ENCODE data around the gene PLS3.
"Not testable (repeated sequence)": the region's sequence is repeated elsewhere in the genome, so short reads cannot be mapped to it uniquely, and the experiment has no call there.

The PLS3 gene

DNA sequence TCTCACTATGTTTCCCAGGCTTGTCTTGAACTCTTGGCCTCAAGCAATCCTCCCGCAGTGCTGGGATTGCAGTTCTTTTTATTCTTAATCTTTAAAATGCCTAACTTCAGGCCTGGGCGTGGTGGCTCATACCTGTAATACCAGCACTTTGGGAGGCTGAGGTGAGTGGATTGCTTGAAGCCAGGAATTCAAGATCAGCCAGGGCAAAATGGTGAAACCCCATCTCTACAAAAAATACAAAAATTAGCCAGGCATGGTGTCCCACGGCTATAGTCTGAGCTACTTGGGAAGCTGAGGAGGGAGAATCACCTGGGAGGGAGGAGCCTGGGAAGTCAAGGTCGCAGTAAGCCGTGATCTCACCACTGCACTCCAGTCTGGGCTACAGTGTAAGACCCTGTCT lies 45.9 kb downstream of the PLS3 start:
- DNase-seq (ENCODE audit: low spot score) = no peak

GRCh38 chrX:115609621-115610020 lies 48.6 kb downstream of the PLS3 start:
- DNase-seq (ENCODE audit: low spot score) = no peak

DNA sequence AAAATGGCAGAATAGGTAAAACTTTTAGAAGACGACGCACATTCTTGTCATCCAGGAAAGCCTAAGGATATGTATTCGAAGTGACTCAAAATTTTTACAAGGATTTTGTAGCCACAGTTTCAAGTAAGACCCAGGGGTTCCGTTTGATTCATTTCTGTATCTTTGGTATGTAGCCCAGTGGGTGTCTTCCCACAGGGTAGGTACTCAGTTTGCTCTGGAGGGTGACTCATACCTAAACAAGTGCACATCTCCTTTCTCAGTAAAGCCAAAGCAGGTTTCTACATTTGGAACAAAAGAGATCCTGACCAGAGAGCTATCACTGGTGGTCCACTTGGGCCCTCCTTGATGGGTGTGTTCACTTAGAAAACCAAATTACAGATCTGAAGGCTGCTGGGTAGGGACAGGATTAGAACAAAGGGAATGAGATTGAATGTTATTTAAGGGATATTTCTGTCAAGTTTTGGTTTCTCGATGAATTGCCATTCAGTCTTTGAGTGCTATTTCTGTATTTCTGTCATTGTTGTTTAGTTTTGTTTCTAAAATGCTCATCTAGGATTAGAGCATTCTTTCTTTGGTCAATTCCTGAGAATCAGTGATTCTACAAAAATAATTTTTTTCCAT lies 56.1 kb downstream of the PLS3 start:
- DNase-seq (ENCODE audit: low spot score) = no peak

DNA sequence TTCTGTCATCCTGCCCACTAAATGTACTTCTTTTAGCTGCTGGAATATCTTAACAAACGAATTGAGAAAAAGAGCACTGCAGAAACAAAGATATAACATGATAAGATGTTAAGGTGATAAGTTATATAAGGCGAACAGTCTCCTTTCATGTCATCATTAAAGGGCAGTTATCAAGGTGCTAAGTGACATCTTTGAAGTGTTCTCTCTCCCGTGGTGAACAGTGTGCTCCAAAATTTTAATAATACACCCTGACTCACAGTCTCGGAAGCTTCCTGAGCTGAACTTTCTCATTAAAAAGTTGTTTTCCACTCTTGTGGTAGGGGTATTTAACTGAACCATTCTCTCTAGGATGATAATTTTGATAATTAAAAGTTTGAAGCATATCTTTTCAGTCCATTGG lies 61.6 kb downstream of the PLS3 start:
- DNase-seq (ENCODE audit: low spot score) = no peak

- no peak for DNase-seq (ENCODE audit: low spot score)
These were observed 63.9 kb downstream of the PLS3 start for GRCh38 chrX:115624916-115625315.

- DNase-seq (ENCODE audit: low spot score) = no peak
These were observed 64.8 kb downstream of the PLS3 start for GRCh38 chrX:115625572-115626301.

DNA sequence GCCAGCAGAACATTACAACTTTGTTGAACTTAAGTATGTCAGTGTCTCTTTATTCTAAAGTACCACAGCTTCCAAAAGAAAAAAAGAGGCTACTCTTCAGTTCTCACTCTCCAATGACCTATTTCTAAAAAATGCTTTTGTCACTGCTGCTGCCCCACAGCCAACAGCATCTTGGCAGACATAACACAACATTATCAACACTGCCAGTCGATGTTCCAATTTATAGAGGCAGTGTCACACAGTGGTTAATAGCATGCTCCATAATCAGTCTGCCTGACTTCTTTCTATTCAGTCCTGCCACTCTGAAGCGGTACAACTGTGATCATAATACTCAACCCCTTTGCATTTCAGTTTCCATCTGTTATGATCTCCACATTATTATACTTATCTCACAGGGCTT lies 69.2 kb downstream of the PLS3 start:
- DNase-seq (ENCODE audit: low spot score) = no peak

DNA sequence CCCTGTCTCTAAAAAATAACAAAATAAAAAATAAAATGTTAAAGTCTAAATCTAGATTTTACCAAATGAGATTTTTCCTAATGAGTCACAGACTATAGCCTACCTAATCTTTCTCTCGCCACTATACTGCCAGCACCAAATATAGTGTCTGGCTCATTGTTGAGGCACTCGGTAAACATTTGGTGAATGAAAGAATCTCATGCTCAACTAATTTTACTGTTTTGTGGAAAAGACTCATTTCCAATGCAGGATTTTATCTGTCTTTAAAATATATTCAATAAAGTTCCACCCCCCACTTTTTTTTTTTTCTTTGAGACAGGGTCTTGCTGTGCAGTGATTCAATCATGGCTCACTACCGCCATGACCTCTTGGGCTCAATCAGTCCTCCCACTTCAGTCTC lies 71.5 kb downstream of the PLS3 start:
- no peak for DNase-seq (ENCODE audit: low spot score)

DNA sequence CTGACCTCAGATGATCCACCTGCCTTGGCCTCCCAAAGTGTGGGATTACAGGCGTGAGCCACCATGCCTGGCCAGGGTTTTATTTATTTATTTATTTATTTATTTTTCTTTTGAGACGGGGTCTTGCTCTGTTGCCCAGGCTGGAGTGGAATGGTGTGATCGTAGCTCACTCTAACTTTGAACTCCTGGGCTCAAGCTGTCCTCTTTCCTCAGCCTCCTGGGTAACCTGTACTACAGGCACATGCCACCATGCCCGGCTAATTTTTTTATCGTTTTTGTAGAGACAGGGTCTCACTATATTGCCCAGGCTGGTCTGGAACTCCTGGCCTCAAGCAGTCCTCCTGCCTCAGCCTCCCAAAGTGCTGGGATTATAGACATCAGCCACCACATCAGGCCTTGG lies 72.4 kb downstream of the PLS3 start:
- not testable (repeated sequence) for DNase-seq (ENCODE audit: low spot score)

- no peak for DNase-seq (ENCODE audit: low spot score)
These were observed 78.4 kb downstream of the PLS3 start for GRCh38 chrX:115639334-115639880.

- DNase-seq (ENCODE audit: low spot score) = no peak
These were observed 81.3 kb downstream of the PLS3 start for GRCh38 chrX:115642311-115642710.

- peak; percentile 45 for DNase-seq (ENCODE audit: low spot score)
These were observed 82.0 kb downstream of the PLS3 start for GRCh38 chrX:115642895-115643530.

DNA sequence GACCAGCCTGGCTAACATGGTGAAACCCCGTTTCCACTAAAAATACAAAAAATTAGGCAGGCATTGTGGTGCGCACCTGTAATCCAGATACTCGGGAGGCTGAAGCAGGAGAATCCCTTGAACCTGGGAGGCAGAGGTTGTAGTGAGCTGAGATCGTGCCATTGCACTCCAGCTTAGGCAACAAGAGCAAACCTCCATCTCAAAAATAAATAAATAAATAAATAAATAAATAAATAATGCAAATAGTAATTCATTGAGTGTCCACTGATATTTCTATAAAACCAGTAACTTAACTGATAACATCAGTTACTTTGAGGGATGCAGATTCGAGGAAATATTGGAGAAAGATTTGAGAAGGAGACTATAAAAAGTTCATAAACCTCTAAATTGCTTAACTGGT lies 83.4 kb downstream of the PLS3 start:
- DNase-seq (ENCODE audit: low spot score) = not testable (repeated sequence)

GRCh38 chrX:115649461-115650063 lies 88.6 kb downstream of the PLS3 start:
- no peak for DNase-seq (ENCODE audit: low spot score)

GRCh38 chrX:115650449-115650848 lies 89.5 kb downstream of the PLS3 start:
- DNase-seq (ENCODE audit: low spot score) = no peak

DNA sequence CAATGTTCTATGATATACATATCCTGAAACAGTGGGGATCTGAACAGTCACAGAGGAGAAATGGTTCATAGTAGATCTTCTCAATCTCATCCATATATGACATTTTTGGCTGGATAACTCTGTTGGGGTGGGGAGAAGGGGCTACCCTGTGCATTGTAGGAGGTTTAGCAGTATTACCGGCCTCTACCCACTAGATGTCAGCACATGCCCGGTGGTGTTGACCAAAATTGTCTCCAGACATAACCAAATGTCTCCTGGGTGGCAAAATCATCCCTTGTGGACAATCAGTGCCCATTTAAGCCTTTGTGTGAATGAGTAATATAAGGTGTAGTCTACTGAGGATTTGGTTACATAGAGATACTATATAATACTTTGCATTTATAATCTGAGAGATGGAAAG lies 89.9 kb downstream of the PLS3 start:
- DNase-seq (ENCODE audit: low spot score) = no peak

DNA sequence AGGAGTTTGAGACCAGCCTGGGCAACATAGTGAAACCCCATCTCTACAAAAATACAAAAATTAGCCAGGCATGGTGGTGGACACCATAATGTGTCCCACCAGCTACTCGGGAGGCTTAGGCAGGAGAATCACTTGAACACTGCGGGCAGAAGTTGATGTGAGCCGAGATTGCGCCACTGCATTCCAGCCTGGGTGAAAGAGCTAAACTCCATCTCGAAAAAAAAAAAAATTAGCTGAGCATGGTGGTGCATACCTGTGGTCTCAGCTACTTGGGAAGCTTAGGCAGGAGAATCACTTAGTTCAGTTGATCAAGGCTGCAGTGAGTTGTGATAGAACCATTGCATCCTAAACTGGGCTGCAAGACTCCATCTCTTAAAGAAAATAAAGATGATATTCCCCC lies 91.2 kb downstream of the PLS3 start:
- DNase-seq (ENCODE audit: low spot score) = no peak

DNA sequence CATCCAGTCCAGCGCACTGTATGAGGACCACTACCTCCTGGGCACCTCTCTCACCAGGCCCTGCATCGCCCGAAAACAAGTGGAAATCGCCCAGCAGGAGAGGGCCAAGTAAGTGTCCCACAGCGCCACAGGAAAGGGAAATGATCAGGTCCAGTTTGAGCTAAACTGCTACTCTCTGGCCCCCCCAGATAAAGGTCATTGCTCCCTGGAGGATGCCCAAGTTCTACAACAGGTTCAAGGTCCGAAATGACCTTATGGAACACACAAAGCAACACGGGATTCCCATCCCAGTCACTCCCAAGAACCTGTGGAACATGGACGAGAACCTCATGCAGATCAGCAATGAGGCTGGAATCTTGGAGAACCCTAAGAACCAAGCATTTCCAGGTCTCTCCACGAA lies 104.1 kb downstream of the PLS3 start:
- no peak for DNase-seq (ENCODE audit: low spot score)

- no peak for DNase-seq (ENCODE audit: low spot score)
These were observed 118.5 kb downstream of the PLS3 start for GRCh38 chrX:115679460-115679859.

- no peak for DNase-seq (ENCODE audit: low spot score)
These were observed 126.6 kb downstream of the PLS3 start for GRCh38 chrX:115687595-115687994.

DNA sequence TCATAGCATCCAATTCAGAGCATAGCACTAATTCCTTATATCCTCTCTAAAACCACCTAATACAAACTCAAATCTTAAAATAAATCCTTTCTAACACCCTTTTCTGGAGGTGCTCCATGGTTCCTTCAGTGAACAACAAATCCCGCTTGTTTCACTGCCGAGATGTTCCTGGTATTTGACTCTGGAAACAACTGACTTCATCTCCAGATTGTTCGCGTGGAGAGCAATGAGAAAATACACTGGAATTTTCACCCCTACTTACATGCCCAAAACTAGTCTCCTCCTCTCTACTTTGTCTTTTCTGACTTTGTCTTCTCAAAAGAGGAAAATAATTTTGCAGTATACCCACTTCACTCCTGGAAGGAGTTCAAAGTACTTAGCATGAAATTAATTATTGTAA lies 129.0 kb downstream of the PLS3 start:
- DNase-seq (ENCODE audit: low spot score) = no peak

GRCh38 chrX:115690511-115691216 lies 129.7 kb downstream of the PLS3 start:
- peak; percentile 32 for DNase-seq (ENCODE audit: low spot score)

All from CD4-positive, alpha-beta T cell treated with Interleukin-6 at 100 ng/mL for 8 hours (primary cell).